Thyroid gland (tissue), 4 donors: ENCODE data around the gene MACF1. TPM values are rescaled to one million over a fixed set of nuclear protein-coding genes. Genes with fewer than 3 reads are reported as not detected.

Experiments used
- DNase-seq, 2 donors: peaks; one replicate each; pipeline ENCODE4 v3.0.0-alpha.2; 2019
- H3K27ac ChIP-seq, 3 donors: fragments of 200-600 bp; sonication (generic); 1 replicate in 2 of 3; 2 replicates in 1 of 3; pipeline ENCODE4 v1.5.1; 2016 to 2019; ENCODE audit warnings: mild to moderate bottlenecking in 1 of 3, moderate library complexity in 1 of 3
- H3K27me3 ChIP-seq: fragments of 200-600 bp; sonication (generic); one replicate; pipeline ENCODE4 v1.5.1; 2019
- H3K36me3 ChIP-seq, 2 donors: fragments of 200-600 bp; sonication (generic); one replicate each; pipeline ENCODE4 v1.5.1; 2016 to 2019
- H3K4me1 ChIP-seq, 2 donors: fragments of 200-600 bp; sonication (generic); one replicate each; pipeline ENCODE4 v1.5.1; 2017 to 2019
- H3K4me3 ChIP-seq, 3 donors: fragments of 200-600 bp; sonication (generic); replicated peaks in 1 of 3; 1 replicate in 2 of 3; 2 replicates in 1 of 3; pipeline ENCODE4 v1.5.1; 2016; ENCODE audit warnings: mild to moderate bottlenecking in 1 of 3
- H3K9me3 ChIP-seq: fragments of 200-600 bp; sonication (generic); one replicate; pipeline ENCODE4 v1.5.1; 2017
- POLR2A ChIP-seq, 2 donors: fragments of 450-650 bp; IDR thresholded peaks; one replicate each; pipeline ENCODE4 v1.6.1; 2017; ENCODE audit warnings: antibody characterized with exemption in 2 of 2, mild to moderate bottlenecking in 2 of 2, moderate library complexity in 1 of 2
- WGBS, 2 donors: methylation state at CpG; one replicate each; pipeline ENCODE4 v1.1.5; 2017; 5-methylcytosine and 5-hydroxymethylcytosine counted together
- intact Hi-C: fragments of 100-400 bp; cut with DNase I; formaldehyde crosslinking; loops from one replicate; pipeline ENCODE4 v1.15.1; 2023
- total RNA-seq, 4 donors: library from RNA; depleted of rRNA; stranded (reverse); fragments of >200 nt; gene quantifications; one replicate each; pipeline ENCODE4 v1.2.3, GENCODE V29; 2016
- TF ChIP-seq, protein P1 (sequence below), 6 experiments: fragments of 200-600 bp in 3 of 6; fragments of 450-650 bp in 3 of 6; sonication (generic) in 3 of 6; IDR thresholded peaks; one replicate each; pipeline ENCODE4 v1.5.1; 2016 to 2019; ENCODE audit warnings: antibody characterized with exemption in 6 of 6, mild to moderate bottlenecking in 2 of 6, inconsistent platforms in 1 of 6, moderate library complexity in 1 of 6

The MACF1 gene
- total RNA-seq, 4 donors from 2014 or later = 308 to 834 (median 427) TPM

DNA sequence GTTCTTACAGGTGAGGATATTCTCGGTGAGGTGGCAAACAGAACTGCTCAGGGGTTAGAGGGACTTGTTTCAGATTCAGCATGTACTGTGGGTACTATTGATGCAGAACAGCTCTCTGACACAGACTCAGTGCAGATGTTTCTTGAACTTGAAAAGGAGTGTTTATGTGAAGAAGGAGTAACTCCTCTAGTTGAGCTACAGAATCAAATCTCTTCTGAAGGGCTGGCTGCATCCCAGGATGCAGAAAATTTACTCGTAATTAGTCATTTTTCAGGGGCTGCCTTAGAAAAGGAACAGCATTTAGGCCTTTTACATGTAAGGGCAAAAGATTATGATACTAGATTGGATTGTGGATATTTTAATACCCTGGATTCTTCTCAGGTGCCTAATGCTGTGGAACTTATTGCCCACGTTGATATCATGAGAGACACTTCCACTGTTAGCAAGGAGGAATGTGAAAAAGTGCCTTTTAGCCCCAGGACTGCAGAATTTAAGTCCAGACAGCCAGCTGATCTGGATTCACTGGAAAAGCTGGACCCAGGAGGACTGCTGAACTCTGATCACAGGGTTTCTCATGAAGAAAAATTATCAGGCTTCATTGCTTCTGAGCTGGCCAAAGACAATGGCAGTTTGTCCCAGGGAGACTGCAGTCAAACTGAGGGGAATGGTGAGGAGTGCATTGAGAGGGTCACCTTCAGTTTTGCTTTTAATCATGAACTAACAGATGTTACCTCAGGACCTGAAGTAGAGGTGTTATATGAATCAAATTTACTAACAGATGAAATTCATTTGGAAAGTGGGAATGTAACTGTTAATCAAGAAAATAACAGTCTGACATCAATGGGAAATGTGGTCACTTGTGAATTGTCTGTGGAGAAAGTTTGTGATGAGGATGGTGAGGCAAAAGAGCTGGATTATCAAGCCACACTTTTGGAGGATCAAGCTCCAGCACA is 207.3 kb downstream of the MACF1 start:
- Histone ChIP-seq H3K4me3 (no peak overlapping the region), H3K27ac (peak overlapping the region in 2 of 3 donors; percentile 94 to 95), H3K27me3 (no peaks in the 10 kb centered on the region), H3K4me1 (peaks cover 72 to 82% of the 10 kb centered on the region in 2 donors), H3K36me3 (no peaks in the 10 kb centered on the region), H3K9me3 (no peaks in the 10 kb centered on the region)
- 36 to 45% methylated on average over 3 of the region's 3 CpGs for WGBS, 2 donors
- no peak for DNase-seq
- intact Hi-C loops = no loop called here
- TF ChIP-seq POLR2A (IDR thresholded peaks at IDR 0.05) = no peak
- TF ChIP-seq, protein P1, sequence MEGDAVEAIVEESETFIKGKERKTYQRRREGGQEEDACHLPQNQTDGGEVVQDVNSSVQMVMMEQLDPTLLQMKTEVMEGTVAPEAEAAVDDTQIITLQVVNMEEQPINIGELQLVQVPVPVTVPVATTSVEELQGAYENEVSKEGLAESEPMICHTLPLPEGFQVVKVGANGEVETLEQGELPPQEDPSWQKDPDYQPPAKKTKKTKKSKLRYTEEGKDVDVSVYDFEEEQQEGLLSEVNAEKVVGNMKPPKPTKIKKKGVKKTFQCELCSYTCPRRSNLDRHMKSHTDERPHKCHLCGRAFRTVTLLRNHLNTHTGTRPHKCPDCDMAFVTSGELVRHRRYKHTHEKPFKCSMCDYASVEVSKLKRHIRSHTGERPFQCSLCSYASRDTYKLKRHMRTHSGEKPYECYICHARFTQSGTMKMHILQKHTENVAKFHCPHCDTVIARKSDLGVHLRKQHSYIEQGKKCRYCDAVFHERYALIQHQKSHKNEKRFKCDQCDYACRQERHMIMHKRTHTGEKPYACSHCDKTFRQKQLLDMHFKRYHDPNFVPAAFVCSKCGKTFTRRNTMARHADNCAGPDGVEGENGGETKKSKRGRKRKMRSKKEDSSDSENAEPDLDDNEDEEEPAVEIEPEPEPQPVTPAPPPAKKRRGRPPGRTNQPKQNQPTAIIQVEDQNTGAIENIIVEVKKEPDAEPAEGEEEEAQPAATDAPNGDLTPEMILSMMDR (IDR thresholded peaks at IDR 0.05) = no peak

DNA sequence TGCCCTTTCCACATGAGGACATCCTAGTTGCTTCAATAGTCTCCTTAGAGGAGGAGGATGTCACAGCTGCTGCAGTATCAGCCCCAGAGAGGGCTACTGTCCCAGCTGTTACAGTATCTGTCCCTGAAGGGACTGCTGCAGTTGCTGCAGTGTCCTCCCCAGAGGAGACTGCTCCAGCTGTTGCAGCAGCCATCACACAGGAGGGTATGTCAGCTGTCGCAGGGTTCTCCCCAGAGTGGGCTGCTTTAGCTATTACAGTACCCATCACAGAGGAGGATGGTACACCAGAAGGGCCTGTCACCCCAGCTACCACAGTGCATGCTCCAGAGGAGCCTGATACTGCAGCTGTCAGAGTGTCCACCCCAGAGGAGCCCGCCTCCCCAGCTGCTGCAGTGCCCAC is 208.4 kb downstream of the MACF1 start:
- Histone ChIP-seq H3K9me3 (no peaks in the 10 kb centered on the region), H3K36me3 (no peaks in the 10 kb centered on the region), H3K27me3 (no peaks in the 10 kb centered on the region), H3K4me1 (peaks cover 72 to 80% of the 10 kb centered on the region in 2 donors), H3K27ac (no peak overlapping the region), H3K4me3 (no peak overlapping the region)
- TF ChIP-seq, protein P1 (IDR thresholded peaks at IDR 0.05) = no peak
- no peak for TF ChIP-seq POLR2A (IDR thresholded peaks at IDR 0.05)
- intact Hi-C loops = no loop called here
- WGBS, 2 donors = 29% methylated on average over 1 of the region's 2 CpGs; no CpG with 5 or more reads in 1 of the 2 donors
- no peak for DNase-seq

DNA sequence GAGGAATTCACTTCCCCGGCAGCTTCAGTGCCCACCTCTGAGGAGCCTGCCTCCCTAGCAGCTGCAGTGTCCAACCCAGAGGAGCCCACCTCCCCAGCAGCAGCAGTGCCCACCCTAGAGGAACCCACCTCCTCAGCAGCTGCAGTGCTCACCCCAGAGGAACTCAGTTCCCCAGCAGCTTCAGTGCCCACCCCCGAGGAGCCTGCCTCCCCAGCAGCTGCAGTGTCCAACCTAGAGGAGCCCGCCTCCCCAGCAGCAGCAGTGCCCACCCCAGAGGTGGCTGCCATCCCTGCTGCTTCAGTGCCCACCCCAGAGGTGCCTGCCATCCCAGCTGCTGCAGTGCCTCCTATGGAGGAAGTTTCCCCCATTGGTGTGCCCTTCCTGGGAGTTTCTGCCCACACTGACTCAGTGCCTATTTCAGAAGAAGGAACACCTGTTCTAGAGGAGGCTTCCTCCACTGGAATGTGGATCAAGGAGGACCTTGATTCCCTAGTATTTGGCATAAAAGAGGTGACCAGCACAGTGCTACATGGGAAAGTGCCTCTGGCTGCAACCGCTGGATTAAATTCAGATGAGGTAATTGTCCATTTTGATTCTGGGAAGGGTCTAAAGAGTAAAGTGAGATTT is 209.5 kb downstream of the MACF1 start:
- H3K27me3 ChIP-seq = no peaks in the 10 kb centered on the region
- H3K4me3 ChIP-seq = peak overlapping the region in 1 of 3 donors; percentile 8
- no peaks in the 10 kb centered on the region for H3K36me3 ChIP-seq
- no peak for DNase-seq
- 68 to 78% methylated on average over 3 to 4 of the region's 4 CpGs for WGBS, 2 donors
- peaks cover 69 to 86% of the 10 kb centered on the region in 2 donors for H3K4me1 ChIP-seq
- peak overlapping the region in 2 of 3 donors; percentile 14 to 38 for H3K27ac ChIP-seq
- intact Hi-C loops = no loop called here
- H3K9me3 ChIP-seq = no peaks in the 10 kb centered on the region
- TF ChIP-seq, protein P1 (IDR thresholded peaks at IDR 0.05) = no peak
- no peak for TF ChIP-seq POLR2A (IDR thresholded peaks at IDR 0.05)

DNA sequence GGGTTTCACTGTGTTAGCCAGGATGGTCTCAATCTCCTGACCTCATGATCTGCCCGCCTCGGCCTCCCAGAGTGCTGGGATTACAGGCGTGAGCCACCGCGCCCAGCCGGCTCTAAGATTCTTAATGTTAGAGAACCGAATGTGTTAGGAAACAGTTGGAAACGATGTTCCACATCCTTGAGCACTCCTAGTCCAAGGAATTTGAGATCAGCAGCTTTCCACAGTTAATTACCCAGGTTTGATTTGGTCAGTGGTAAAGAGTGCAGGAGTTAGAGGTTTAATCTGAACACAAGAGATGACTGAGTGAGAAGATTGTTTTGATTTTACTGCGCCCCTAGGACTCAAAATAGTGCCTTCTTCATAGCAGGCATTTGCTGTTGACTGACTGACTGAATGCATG is 211.1 kb downstream of the MACF1 start:
- no peak for TF ChIP-seq POLR2A (IDR thresholded peaks at IDR 0.05)
- TF ChIP-seq, protein P1 (IDR thresholded peaks at IDR 0.05) = no peak
- no peaks in the 10 kb centered on the region for H3K36me3 ChIP-seq
- H3K27me3 ChIP-seq = no peaks in the 10 kb centered on the region
- no peak for DNase-seq
- H3K4me3 ChIP-seq = no peak overlapping the region
- H3K27ac ChIP-seq = no peak overlapping the region
- H3K9me3 ChIP-seq = no peaks in the 10 kb centered on the region
- WGBS, 2 donors = 79 to 80% methylated on average over 9 of the region's 9 CpGs
- intact Hi-C loops = no loop called here
- H3K4me1 ChIP-seq = peaks cover 59 to 76% of the 10 kb centered on the region in 2 donors

DNA sequence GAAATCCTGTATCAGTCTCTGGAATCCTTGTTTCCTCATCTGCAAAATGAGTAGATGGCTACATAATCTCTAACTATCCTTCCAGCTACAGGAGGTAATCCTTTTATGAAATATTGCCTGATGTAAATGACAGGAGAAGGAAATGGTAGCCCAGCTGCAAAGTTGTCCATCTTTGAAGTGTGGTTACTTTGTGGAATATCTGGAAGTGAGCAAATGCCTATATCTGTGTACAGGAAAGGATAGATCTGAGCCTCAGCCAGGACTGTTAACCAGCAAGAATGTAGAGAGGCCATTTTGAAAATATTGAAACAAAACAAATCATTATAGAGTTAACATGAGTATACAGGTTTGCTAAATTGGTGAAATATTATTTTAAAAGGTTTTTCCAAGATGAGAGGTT is 212.1 kb downstream of the MACF1 start:
- H3K27me3 ChIP-seq = no peaks in the 10 kb centered on the region
- H3K4me3 ChIP-seq = no peak overlapping the region
- no peaks in the 10 kb centered on the region for H3K36me3 ChIP-seq
- no peak for DNase-seq
- no peaks in the 10 kb centered on the region for H3K9me3 ChIP-seq
- TF ChIP-seq POLR2A (IDR thresholded peaks at IDR 0.05) = no peak
- TF ChIP-seq, protein P1 (IDR thresholded peaks at IDR 0.05) = no peak
- peaks cover 50 to 66% of the 10 kb centered on the region in 2 donors for H3K4me1 ChIP-seq
- peak overlapping the region in 1 of 3 donors; percentile 23 for H3K27ac ChIP-seq
- intact Hi-C loops = no loop called here
